Activated naive CD4-positive, alpha-beta T cell treated with anti-CD3 and anti-CD28 coated beads, Interleukin-2, amount 10 ng/mL, durations not matched to agents 7 days and 5 days (primary cell): ENCODE data around the gene SLCO1B3.
"Not testable (repeated sequence)": the region's sequence is repeated elsewhere in the genome, so short reads cannot be mapped to it uniquely, and the experiment has no call there.

ENCODE experiments used
- CTCF ChIA-PET: fragments of 350-600 bp; sonication (Branson Sonifier 250); formaldehyde crosslinking; loops from one replicate; lab custom pipeline; 2021; ENCODE audit warnings: antibody characterized with exemption; lab: Charles Lee
- DNase-seq: peaks from one replicate; pipeline ENCODE4 v3.0.0-alpha.2; 2020
- H3K27ac Mint-ChIP-seq: one replicate; pipeline ENCODE4 v1.8.0; 2021; ENCODE audit warnings: mild to moderate bottlenecking, moderate library complexity, mixed read lengths
- H3K27me3 Mint-ChIP-seq: one replicate; pipeline ENCODE4 v1.8.0; 2021; ENCODE audit warnings: mild to moderate bottlenecking, mixed read lengths
- H3K36me3 Mint-ChIP-seq: one replicate; pipeline ENCODE4 v1.8.0; 2021; ENCODE audit warnings: mixed read lengths
- H3K4me1 Mint-ChIP-seq: one replicate; pipeline ENCODE4 v1.8.0; 2021; ENCODE audit warnings: mixed read lengths
- H3K4me3 Mint-ChIP-seq: one replicate; pipeline ENCODE4 v1.8.0; 2021; ENCODE audit warnings: mild to moderate bottlenecking, moderate library complexity, mixed read lengths
- H3K9me3 Mint-ChIP-seq: one replicate; pipeline ENCODE4 v1.8.0; 2021; ENCODE audit warnings: mixed read lengths

SLCO1B3 gene, protein sequence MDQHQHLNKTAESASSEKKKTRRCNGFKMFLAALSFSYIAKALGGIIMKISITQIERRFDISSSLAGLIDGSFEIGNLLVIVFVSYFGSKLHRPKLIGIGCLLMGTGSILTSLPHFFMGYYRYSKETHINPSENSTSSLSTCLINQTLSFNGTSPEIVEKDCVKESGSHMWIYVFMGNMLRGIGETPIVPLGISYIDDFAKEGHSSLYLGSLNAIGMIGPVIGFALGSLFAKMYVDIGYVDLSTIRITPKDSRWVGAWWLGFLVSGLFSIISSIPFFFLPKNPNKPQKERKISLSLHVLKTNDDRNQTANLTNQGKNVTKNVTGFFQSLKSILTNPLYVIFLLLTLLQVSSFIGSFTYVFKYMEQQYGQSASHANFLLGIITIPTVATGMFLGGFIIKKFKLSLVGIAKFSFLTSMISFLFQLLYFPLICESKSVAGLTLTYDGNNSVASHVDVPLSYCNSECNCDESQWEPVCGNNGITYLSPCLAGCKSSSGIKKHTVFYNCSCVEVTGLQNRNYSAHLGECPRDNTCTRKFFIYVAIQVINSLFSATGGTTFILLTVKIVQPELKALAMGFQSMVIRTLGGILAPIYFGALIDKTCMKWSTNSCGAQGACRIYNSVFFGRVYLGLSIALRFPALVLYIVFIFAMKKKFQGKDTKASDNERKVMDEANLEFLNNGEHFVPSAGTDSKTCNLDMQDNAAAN

DNA sequence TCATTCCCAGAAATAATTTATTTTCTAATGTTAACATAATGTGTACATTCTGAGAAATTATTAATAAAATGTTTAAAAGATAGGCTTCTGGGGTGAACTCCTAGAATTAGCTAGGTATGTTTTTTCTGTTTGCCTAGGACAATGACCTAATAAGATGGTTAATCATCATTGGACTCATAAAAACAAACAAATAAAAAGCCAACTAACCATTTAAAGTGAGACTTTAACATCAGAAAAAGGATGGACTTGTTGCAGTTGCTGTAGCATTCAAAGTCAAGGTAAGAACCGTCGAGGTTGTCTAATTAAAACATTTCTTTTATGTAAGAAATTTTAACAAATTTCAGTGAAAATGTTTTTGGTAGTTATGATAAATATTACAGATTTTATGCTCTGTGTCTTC lies at the start of gene SLCO1B3:
Gene SLCO1B3, plus strand, starts transcription at position 219 of the 400 bp plus-strand sequence. CDS start 5,034 bp downstream, outside the sequence.
- H3K27me3 Mint-ChIP-seq, result no peaks in the 10 kb centered on the region
- H3K4me1 Mint-ChIP-seq, result no peaks in the 10 kb centered on the region
- H3K9me3 Mint-ChIP-seq, result peaks cover 10% of the 10 kb centered on the region
- CTCF ChIA-PET, result no interaction called here
- no peak within 1 kb of the TSS for H3K4me3 Mint-ChIP-seq
- no peak for DNase-seq
- no peaks in the 10 kb centered on the region for H3K36me3 Mint-ChIP-seq
- no peak within 1 kb of the TSS for H3K27ac Mint-ChIP-seq

DNA sequence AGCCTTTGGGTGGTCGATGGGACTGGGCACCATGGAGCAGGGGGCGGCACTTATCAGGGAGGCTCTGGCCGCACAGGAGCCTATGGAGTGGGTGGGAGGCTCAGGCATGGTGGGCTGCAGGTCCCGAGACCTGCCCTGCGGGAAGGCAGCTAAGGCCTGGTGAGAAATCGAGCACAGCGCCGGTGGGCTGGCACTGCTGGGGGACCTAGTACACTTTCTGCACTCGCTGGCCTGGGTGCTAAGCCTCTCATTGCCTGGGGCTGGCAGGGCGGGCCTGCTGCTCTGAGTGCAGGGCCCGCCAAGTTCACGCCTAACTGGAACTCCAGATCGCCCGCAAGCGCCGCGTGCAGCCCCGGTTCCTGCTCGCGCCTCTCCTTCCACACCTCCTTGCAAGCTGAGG lies 33.1 kb upstream of the SLCO1B3 start:
- Mint-ChIP-seq H3K9me3 (peaks cover 14% of the 10 kb centered on the region), H3K4me3 (no peak overlapping the region), H3K36me3 (no peaks in the 10 kb centered on the region), H3K27ac (no peak overlapping the region), H3K27me3 (no peaks in the 10 kb centered on the region), H3K4me1 (no peaks in the 10 kb centered on the region)
- DNase-seq, result no peak
- CTCF ChIA-PET, result no interaction called here

DNA sequence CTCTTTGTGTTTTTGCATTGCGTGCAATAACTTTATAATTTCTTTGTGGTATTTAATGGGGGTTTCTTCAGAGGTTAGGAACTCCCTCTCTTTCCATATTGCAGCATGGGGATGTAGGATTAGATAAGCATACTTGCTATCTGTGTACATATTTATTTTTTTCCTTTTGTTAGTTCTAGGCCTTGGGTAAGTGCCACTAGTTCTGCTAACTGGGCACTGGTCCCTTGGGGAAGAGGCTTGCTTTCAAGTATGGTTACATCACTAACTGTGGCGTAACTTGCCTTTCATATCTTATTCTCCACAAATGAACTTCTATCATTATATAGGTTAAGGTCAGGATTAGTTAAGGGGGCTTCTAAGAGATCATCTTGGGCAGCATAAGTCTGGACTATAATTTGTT lies 31.5 kb upstream of the SLCO1B3 start:
- Mint-ChIP-seq H3K27ac (no peak overlapping the region), H3K27me3 (no peaks in the 10 kb centered on the region), H3K4me3 (no peak overlapping the region), H3K4me1 (no peaks in the 10 kb centered on the region), H3K9me3 (peaks cover 18% of the 10 kb centered on the region), H3K36me3 (no peaks in the 10 kb centered on the region)
- DNase-seq, result no peak
- CTCF ChIA-PET, result no interaction called here

DNA sequence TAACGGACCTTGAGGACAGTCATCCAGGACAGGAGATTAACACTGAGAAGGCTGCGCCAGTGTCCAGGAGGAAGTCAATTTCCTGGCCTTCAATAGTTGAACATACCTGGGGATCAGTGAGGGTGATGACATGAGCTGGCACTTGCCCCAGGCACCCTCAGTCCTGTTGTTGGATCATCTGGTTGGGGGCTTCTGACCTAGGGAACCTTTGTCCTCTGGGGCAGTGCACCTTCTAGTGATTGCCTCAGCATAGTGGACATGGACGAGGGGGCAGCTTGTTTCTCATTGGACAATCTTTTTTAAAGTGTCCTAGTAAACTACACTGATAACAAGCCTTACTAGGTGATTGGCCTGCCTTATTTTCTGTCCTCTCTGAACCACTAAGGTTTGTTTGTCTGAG lies 30.5 kb upstream of the SLCO1B3 start:
- H3K27me3 Mint-ChIP-seq, CTCF ChIA-PET, DNase-seq, H3K4me3 Mint-ChIP-seq, H3K27ac Mint-ChIP-seq, H3K4me1 Mint-ChIP-seq, H3K36me3 Mint-ChIP-seq: not testable (repeated sequence)
- peaks cover 19% of the 10 kb centered on the region for H3K9me3 Mint-ChIP-seq

DNA sequence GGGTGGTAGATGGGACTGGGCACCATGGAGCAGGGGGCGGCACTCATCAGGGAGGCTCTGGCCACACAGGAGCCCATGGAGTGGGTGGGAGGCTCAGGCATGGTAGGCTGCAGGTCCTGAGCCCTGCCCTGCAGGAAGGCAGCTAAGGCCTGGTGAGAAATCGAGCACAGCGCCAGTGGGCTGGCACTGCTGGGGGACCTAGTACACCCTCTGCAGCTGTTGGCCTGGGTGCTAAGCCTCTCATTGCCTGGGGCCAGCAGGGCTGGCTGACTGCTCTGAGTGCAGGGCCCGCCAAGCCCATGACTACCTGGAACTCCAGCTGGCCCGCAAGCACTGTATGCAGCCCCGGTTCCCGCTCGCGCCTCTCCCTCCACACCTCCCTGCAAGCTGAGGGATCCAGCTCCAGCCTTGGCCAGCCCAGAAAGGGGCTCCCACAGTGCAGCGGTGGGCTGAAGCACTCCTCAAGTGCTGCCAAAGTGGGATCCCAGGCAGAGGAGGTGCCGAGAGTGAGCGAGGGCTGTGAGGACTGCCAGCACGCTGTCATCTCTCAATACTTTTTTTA lies 26.6 kb upstream of the SLCO1B3 start:
- H3K27ac Mint-ChIP-seq, H3K4me1 Mint-ChIP-seq, H3K27me3 Mint-ChIP-seq, CTCF ChIA-PET, DNase-seq, H3K4me3 Mint-ChIP-seq, H3K9me3 Mint-ChIP-seq, H3K36me3 Mint-ChIP-seq: not testable (repeated sequence)

DNA sequence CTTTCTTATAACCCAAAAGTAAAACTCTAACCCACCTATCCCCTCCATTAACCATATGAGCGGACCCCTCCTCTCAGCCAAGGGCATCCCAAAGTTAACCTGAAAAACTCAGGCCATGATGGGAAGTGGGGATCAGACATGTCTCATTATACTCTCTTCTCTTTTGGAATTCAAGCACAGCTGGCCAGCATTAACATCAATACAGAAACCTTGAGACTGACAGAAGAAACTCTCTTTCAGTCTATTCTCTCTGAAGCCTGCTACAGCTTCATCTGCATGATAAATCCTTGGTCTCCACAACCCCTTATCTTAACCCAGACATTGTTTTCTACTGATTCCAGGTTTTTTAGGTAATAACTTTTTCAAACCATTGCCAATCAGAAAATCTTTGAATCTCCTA lies 17.5 kb upstream of the SLCO1B3 start:
- Mint-ChIP-seq H3K9me3 (peaks cover 7% of the 10 kb centered on the region), H3K4me3 (no peak overlapping the region), H3K4me1 (no peaks in the 10 kb centered on the region), H3K27ac (no peak overlapping the region), H3K36me3 (no peaks in the 10 kb centered on the region), H3K27me3 (no peaks in the 10 kb centered on the region)
- CTCF ChIA-PET, result no interaction called here
- DNase-seq, result no peak

DNA sequence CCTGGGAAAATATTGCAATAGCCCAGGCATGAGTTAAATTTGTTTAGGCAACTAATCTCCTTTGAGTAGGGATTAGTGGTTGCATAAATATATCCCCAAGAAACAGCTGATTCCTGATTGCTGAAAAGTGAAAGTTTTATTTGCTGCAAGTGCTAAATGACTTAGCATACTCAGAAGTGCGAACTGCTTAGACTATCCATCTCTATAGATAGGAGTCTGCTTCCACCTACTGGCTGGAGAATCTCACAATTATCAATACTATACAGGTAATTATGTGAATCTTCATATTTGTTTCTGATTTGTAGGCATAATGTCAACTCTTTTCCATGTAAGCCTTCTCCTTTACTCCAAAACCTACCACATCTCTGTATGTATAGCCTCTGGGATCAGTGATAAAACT lies 12.0 kb upstream of the SLCO1B3 start:
- no peak for DNase-seq
- Mint-ChIP-seq H3K4me1 (no peaks in the 10 kb centered on the region), H3K36me3 (no peaks in the 10 kb centered on the region), H3K4me3 (no peak overlapping the region), H3K9me3 (no peaks in the 10 kb centered on the region), H3K27ac (no peak overlapping the region), H3K27me3 (no peaks in the 10 kb centered on the region)
- CTCF ChIA-PET, result no interaction called here

DNA sequence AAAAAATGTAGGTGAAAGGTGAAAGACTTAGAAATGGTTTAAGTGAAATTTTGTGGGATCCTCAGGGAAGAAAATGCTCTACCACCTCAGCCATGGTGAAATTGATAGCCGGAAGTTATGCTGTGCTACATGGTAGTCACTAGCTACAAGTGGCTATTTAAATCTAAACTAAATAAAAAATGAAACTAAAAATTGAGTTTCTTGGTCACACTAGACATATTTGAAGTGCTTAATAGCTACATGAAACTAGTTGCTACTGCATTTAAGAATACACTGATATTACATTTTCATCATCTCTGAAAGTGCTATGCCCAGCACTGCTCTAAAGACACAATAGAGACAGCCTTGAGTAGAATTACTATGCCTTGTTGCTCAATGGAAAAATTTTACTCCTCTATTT lies 10.3 kb upstream of the SLCO1B3 start:
- no peaks in the 10 kb centered on the region for H3K9me3 Mint-ChIP-seq
- no peaks in the 10 kb centered on the region for H3K27me3 Mint-ChIP-seq
- H3K4me3 Mint-ChIP-seq, result no peak overlapping the region
- no peak overlapping the region for H3K27ac Mint-ChIP-seq
- DNase-seq, result no peak
- no peaks in the 10 kb centered on the region for H3K36me3 Mint-ChIP-seq
- CTCF ChIA-PET, result no interaction called here
- no peaks in the 10 kb centered on the region for H3K4me1 Mint-ChIP-seq

DNA sequence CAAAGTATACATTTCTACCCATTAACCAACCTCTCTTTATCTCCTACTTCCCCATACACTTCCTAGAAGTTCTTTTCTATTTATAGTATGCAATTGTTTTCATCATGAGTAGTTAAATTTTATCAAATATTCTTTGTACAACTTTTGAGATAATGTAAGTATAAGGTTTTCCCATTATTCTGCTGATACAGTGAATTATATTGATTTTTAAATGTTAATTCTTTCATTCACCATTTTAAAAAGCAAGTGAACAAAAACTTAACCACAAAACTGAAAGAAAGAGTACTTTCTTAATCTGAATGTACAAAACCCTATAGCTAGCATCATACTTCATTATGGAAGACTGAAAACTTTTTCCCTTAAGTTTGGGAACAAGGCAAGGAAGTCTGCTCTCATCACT lies 9.5 kb upstream of the SLCO1B3 start:
- CTCF ChIA-PET, result no interaction called here
- H3K4me1 Mint-ChIP-seq, result no peaks in the 10 kb centered on the region
- H3K36me3 Mint-ChIP-seq, result no peaks in the 10 kb centered on the region
- no peaks in the 10 kb centered on the region for H3K27me3 Mint-ChIP-seq
- no peak for DNase-seq
- no peak overlapping the region for H3K4me3 Mint-ChIP-seq
- H3K9me3 Mint-ChIP-seq, result no peaks in the 10 kb centered on the region
- no peak overlapping the region for H3K27ac Mint-ChIP-seq

DNA sequence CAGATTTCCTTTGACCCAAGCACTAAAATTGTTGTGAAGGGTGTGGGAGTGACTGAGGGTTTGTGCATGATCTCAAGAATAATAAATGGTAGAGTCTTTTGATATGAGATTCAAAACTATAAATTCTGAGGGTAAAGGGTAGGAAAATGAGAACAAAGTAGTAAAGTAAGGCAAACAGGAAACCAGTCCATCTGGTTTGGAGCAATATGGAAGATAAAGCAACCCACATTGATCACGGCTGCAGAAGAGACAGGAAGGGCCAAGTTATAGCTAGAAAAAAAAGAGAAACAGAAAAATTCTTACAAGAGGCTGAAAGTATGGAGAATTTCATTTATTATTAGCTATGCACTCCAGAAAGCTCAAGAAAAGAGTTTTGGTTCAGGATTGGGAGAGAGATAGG lies 4.6 kb upstream of the SLCO1B3 start:
- no peaks in the 10 kb centered on the region for H3K36me3 Mint-ChIP-seq
- no peak for DNase-seq
- H3K27me3 Mint-ChIP-seq, result no peaks in the 10 kb centered on the region
- no peak overlapping the region for H3K27ac Mint-ChIP-seq
- CTCF ChIA-PET, result no interaction called here
- H3K4me1 Mint-ChIP-seq, result no peaks in the 10 kb centered on the region
- peaks cover 10% of the 10 kb centered on the region for H3K9me3 Mint-ChIP-seq
- H3K4me3 Mint-ChIP-seq, result no peak overlapping the region

DNA sequence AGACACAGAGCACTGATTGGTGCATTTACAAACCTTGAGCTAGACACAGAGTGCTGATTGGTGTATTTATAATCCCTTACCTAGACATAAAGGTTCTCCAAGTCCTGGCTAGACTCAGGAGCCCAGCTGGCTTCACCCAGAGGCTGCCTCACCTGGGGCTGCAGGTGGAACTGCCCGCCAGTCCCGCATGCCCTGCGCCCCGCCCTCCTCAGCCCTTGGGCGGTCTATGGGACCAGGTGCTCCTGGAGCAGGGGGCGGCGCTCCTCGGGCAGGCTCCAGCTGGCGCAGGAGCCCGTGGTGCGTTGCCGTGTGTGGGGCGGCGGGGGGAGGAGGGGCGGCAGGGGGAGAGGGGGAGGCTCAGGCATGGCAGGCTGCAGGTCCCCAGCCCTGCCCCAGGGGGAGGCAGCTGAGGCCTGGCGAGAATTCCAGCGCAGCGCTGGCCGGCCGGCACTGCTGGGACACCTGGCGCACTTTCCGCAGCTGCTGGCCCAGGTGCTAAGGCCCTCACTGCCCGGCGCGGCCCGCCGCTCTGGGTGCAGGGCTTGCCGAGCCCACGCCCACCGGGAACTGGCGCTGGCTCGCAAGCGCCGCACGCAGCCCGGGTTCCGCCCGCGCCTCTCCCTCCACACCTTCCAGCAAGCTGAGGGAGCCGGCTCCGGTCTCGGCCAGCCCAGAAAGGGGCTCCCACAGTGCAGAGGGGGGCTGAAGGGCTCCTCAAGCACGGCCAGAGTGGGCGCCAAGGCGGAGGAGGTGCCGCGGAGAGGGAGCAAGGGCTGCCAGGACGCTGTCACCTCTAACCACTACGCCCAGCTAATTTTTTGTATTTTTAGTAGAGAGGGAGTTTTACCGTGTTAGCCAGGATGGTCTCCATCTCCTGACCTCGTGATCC lies 3.1 kb upstream of the SLCO1B3 start:
- CTCF ChIA-PET, result no interaction called here
- no peak for DNase-seq
- no peak overlapping the region for H3K27ac Mint-ChIP-seq
- H3K4me1 Mint-ChIP-seq, result no peaks in the 10 kb centered on the region
- no peaks in the 10 kb centered on the region for H3K27me3 Mint-ChIP-seq
- H3K36me3 Mint-ChIP-seq, result no peaks in the 10 kb centered on the region
- peaks cover 10% of the 10 kb centered on the region for H3K9me3 Mint-ChIP-seq
- H3K4me3 Mint-ChIP-seq, result no peak overlapping the region

DNA sequence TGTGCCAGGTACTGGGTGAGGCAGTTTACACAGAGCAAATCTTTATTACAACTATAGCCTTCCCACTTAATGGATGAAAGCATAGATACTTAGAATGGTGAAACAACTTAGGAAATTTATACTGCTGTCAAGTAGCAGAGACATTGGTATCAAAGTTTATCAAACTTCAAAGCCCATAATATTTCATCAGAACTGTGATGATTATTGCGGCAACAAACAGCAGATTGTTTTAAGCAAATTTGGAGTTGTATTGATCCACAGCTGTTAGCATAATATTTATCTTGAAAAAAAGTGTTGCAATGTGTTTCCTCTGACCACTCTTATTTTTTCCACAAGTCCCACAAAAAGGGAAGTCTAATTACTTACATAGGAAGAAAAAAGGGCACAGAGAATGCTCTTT lies 2.0 kb upstream of the SLCO1B3 start:
- H3K4me3 Mint-ChIP-seq, result no peak overlapping the region
- H3K27me3 Mint-ChIP-seq, result no peaks in the 10 kb centered on the region
- H3K27ac Mint-ChIP-seq, result no peak overlapping the region
- H3K4me1 Mint-ChIP-seq, result no peaks in the 10 kb centered on the region
- no peak for DNase-seq
- H3K9me3 Mint-ChIP-seq, result peaks cover 10% of the 10 kb centered on the region
- no peaks in the 10 kb centered on the region for H3K36me3 Mint-ChIP-seq
- CTCF ChIA-PET, result no interaction called here

DNA sequence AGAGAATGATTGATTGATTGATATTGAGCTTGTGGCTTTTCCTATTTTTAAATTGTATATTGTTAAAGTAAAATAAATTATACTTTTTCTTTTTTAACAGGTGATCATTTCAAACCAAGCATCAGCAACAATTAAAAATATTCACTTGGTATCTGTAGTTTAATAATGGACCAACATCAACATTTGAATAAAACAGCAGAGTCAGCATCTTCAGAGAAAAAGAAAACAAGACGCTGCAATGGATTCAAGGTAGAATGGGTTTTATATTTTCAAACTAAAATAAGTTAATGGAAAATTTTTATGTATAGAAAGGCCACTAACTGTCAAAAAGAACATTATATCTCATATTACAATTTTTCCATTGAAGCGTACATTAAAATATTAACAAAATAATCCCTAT lies 5.1 kb downstream of the SLCO1B3 start:
- CTCF ChIA-PET, result no interaction called here
- Mint-ChIP-seq H3K4me1 (no peaks in the 10 kb centered on the region), H3K27ac (no peak overlapping the region), H3K4me3 (no peak overlapping the region), H3K9me3 (peaks cover 20% of the 10 kb centered on the region), H3K27me3 (no peaks in the 10 kb centered on the region), H3K36me3 (no peaks in the 10 kb centered on the region)
- no peak for DNase-seq

DNA sequence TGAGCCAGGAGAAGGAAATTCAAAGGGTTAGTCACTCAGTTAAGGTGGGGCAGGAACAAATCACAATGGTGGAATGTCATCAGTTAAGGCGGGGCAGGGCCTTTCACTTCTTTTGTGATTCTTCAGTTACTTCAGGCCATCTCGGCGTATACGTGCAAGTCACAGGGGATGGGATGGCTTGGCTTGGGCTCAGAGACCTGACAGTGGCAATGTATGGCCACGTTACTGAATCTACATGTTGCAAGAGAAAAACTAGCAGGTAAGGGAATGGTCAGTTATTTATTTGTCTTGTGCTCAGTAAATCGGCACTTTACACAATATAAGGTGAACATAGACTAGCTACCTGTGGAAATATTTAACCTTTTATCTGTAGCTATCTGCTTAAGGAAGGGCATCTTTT lies 11.9 kb downstream of the SLCO1B3 start:
- Mint-ChIP-seq H3K4me1 (no peaks in the 10 kb centered on the region), H3K27me3 (no peaks in the 10 kb centered on the region), H3K4me3 (no peak overlapping the region), H3K27ac (no peak overlapping the region), H3K36me3 (no peaks in the 10 kb centered on the region), H3K9me3 (peaks cover 21% of the 10 kb centered on the region)
- DNase-seq, result no peak
- CTCF ChIA-PET, result no interaction called here
